Endodermal cell (in vitro differentiated cells): ENCODE measurements around the gene COLEC12. TPM values are rescaled to one million over a fixed set of nuclear protein-coding genes. Genes with fewer than 3 reads are reported as not detected.

Source experiments
- DNase-seq: peaks from one replicate; pipeline ENCODE4 v3.0.0-alpha.2; 2017
- H3K27ac ChIP-seq: 2 replicates; pipeline ENCODE4 v1.5.1; 2013; ENCODE audit warnings: mild to moderate bottlenecking, low read depth, low read length, moderate library complexity
- H3K27me3 ChIP-seq: 2 replicates; pipeline ENCODE4 v1.6.1; 2013; ENCODE audit warnings: mild to moderate bottlenecking, low read length, moderate library complexity; ENCODE audit not compliant: insufficient read depth, control insufficient read depth, poor library complexity, severe bottlenecking
- H3K36me3 ChIP-seq: 2 replicates; pipeline ENCODE4 v1.7.0; 2013; ENCODE audit warnings: mild to moderate bottlenecking, low read length, moderate library complexity; ENCODE audit not compliant: control insufficient read depth, insufficient read depth
- H3K4me1 ChIP-seq: one replicate; pipeline ENCODE4 v1.7.0; 2013; ENCODE audit warnings: low read length; ENCODE audit not compliant: control insufficient read depth, insufficient read depth
- H3K4me3 ChIP-seq: 2 replicates; pipeline ENCODE4 v1.5.1; 2013; ENCODE audit warnings: mild to moderate bottlenecking, low read length, moderate library complexity
- H3K9ac ChIP-seq: 2 replicates; pipeline ENCODE4 v1.6.1; 2013; ENCODE audit warnings: mild to moderate bottlenecking, low read length, moderate library complexity; ENCODE audit not compliant: poor library complexity, severe bottlenecking; ENCODE audit errors: extremely low read depth
- H3K9me3 ChIP-seq: 2 replicates; pipeline ENCODE4 v1.6.1; 2013; ENCODE audit warnings: mild to moderate bottlenecking, low read length, moderate library complexity; ENCODE audit not compliant: control insufficient read depth
- H3K27ac Mint-ChIP-seq: 2 replicates; pipeline ENCODE4 v1.8.0; 2020; ENCODE audit warnings: mixed read lengths
- H3K27me3 Mint-ChIP-seq: 2 replicates; pipeline ENCODE4 v1.8.0; 2021; ENCODE audit warnings: mild to moderate bottlenecking, mixed read lengths; ENCODE audit not compliant: insufficient read depth
- H3K36me3 Mint-ChIP-seq: 2 replicates; pipeline ENCODE4 v1.8.0; 2020; ENCODE audit warnings: low read depth, mixed read lengths
- H3K4me1 Mint-ChIP-seq: 2 replicates; pipeline ENCODE4 v1.8.0; 2020; ENCODE audit warnings: mixed read lengths
- H3K4me3 Mint-ChIP-seq: 2 replicates; pipeline ENCODE4 v1.8.0; 2020; ENCODE audit warnings: mild to moderate bottlenecking, moderate library complexity, mixed read lengths
- H3K9me3 Mint-ChIP-seq: 2 replicates; pipeline ENCODE4 v1.8.0; 2020; ENCODE audit warnings: mild to moderate bottlenecking, mixed read lengths
- WGBS, 2 experiments: methylation state at CpG; one replicate each; pipeline versions ENCODE4 v1.1.5 to v1.1.7; 2013; ENCODE audit warnings: missing lambda C conversion rate in 2 of 2, mixed read lengths in 1 of 2; ENCODE audit not compliant: insufficient coverage in 1 of 2, insufficient read length in 1 of 2; 5-methylcytosine and 5-hydroxymethylcytosine counted together
- total RNA-seq, 2 donors: library from RNA; stranded (reverse); fragmentation: NEBNext Ultra II Directional in 1 of 2; extraction: Animal tissue kit (Norgen Biotek cat#: 25700) in 1 of 2; gene quantifications; 2 replicates in 1 of 2; 3 replicates in 1 of 2; pipeline ENCODE4 v1.2.1, GENCODE V29; 2021
- TF ChIP-seq, protein P1 (sequence below): fragments of 200-600 bp; sonication (generic); conservative IDR thresholded peaks from 2 replicates; pipeline ENCODE4 v1.5.0; 2021; ENCODE audit warnings: antibody characterized with exemption, mild to moderate bottlenecking

COLEC12 gene
- total RNA-seq, 2 donors from 2014 or later, result 123 TPM

DNA sequence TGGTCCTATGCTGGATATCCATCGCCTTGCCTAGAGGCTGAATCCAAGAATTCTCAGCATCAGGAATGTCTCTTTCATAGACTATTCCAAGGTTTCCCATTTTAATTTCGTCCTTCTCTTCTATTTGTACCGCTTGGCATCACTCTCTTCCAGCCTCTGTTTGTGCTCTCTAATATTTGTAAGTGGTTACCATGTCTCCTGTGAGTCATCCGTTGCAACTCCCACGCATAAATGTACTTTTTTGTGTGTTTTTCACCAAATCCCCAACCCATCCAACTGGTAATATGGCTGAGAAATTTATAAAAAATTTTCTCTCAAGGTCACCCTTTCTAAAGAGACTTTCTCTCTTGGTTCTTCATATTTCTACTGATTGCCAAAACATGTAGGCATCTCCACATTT is 21.8 kb downstream of the COLEC12 start:
- 85 to 95% methylated on average over 3 to 5 of the region's 5 CpGs for WGBS, 2 experiments

DNA sequence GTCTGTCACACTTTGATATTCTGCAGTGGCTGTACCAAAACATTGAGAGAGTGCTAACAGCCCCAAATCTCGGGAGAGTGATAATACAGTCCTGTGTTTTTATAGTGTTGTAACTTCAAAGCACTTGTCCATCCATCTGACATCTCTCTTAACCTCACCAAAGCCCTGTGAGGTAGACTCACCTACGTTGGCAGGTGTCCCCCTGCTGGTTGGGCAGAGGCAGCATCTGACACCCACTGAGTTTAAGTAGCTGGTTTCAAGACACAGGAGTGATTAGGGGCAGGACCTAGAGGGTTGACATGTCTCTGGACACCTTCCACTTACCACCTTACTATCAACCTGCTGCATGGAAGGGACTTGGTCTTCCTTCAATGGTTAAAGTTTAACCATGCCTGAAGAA is 22.9 kb downstream of the COLEC12 start:
- Mint-ChIP-seq H3K27me3 (no peaks in the 10 kb centered on the region), H3K36me3 (peaks cover 48% of the 10 kb centered on the region), H3K4me1 (peaks cover 21% of the 10 kb centered on the region), H3K9me3 (no peaks in the 10 kb centered on the region), H3K27ac (no peak overlapping the region), H3K4me3 (no peak overlapping the region)
- Histone ChIP-seq H3K36me3 (peaks cover 80% of the 10 kb centered on the region), H3K4me1 (peaks cover 9% of the 10 kb centered on the region), H3K27ac (no peak overlapping the region), H3K4me3 (no peak overlapping the region), H3K9ac (no peak overlapping the region), H3K9me3 (no peaks in the 10 kb centered on the region), H3K27me3 (no peaks in the 10 kb centered on the region)
- TF ChIP-seq, protein P1, sequence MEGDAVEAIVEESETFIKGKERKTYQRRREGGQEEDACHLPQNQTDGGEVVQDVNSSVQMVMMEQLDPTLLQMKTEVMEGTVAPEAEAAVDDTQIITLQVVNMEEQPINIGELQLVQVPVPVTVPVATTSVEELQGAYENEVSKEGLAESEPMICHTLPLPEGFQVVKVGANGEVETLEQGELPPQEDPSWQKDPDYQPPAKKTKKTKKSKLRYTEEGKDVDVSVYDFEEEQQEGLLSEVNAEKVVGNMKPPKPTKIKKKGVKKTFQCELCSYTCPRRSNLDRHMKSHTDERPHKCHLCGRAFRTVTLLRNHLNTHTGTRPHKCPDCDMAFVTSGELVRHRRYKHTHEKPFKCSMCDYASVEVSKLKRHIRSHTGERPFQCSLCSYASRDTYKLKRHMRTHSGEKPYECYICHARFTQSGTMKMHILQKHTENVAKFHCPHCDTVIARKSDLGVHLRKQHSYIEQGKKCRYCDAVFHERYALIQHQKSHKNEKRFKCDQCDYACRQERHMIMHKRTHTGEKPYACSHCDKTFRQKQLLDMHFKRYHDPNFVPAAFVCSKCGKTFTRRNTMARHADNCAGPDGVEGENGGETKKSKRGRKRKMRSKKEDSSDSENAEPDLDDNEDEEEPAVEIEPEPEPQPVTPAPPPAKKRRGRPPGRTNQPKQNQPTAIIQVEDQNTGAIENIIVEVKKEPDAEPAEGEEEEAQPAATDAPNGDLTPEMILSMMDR, result peak; percentile 79
- WGBS, 2 experiments, result 89% methylated on average over 2 of the region's 2 CpGs; no CpG with 5 or more reads in 1 of the 2 experiments
- no peak for DNase-seq

More for the DNA sequence above, 21.8 kb downstream of the COLEC12 start:
- Mint-ChIP-seq H3K27ac (no peak overlapping the region), H3K4me1 (peaks cover 19% of the 10 kb centered on the region), H3K9me3 (no peaks in the 10 kb centered on the region), H3K36me3 (peaks cover 44% of the 10 kb centered on the region), H3K4me3 (no peak overlapping the region), H3K27me3 (no peaks in the 10 kb centered on the region)
- TF ChIP-seq, protein P1, result no peak
- DNase-seq, result no peak
- Histone ChIP-seq H3K36me3 (peaks cover 78% of the 10 kb centered on the region), H3K27ac (no peak overlapping the region), H3K9me3 (no peaks in the 10 kb centered on the region), H3K9ac (no peak overlapping the region), H3K27me3 (no peaks in the 10 kb centered on the region), H3K4me1 (peaks cover 9% of the 10 kb centered on the region), H3K4me3 (no peak overlapping the region)

- Mint-ChIP-seq H3K36me3 (peaks cover 50% of the 10 kb centered on the region), H3K4me3 (no peak overlapping the region), H3K27me3 (no peaks in the 10 kb centered on the region), H3K4me1 (peaks cover 21% of the 10 kb centered on the region), H3K9me3 (no peaks in the 10 kb centered on the region), H3K27ac (no peak overlapping the region)
- Histone ChIP-seq H3K27me3 (no peaks in the 10 kb centered on the region), H3K4me1 (peaks cover 9% of the 10 kb centered on the region), H3K9me3 (no peaks in the 10 kb centered on the region), H3K36me3 (peaks cover 83% of the 10 kb centered on the region), H3K9ac (no peak overlapping the region), H3K4me3 (no peak overlapping the region), H3K27ac (no peak overlapping the region)
- no peak for DNase-seq
- TF ChIP-seq, protein P1, result peak; percentile 45
- WGBS, 2 experiments, result 88 to 100% methylated on average over 6 of the region's 6 CpGs
These were observed 24.2 kb downstream of the COLEC12 start for GRCh38 chr18:476251-476664.
